IMR-90 (cell line): ENCODE data around the gene C1GALT1. TPM values are rescaled to one million over a fixed set of nuclear protein-coding genes. Genes with fewer than 3 reads are reported as not detected.

Experiments used
- ATAC-seq: fragments of 200-7000 bp; cut with Tn5 transposase; 2 replicates; pipeline ENCODE4 v1.9.1; 2020; ENCODE audit warnings: low read depth, mild to moderate bottlenecking, moderate library complexity
- BruUV-seq: library from RNA; stranded (reverse); fragments of 400-500 nt; replicated peaks from 2 replicates; lab custom pipeline; 2021; lab: Mats Ljungman, UMichigan
- CTCF ChIA-PET: fragments of 300-600 bp; formaldehyde crosslinking; extraction: SDS; loops from one replicate; lab custom pipeline; 2021; ENCODE audit warnings: antibody characterized with exemption; lab: Yijun Ruan, JAX
- POLR2A ChIA-PET: fragments of 300-600 bp; sonication (Branson Sonifier 250); formaldehyde crosslinking; loops from one replicate; lab custom pipeline; 2022; ENCODE audit warnings: antibody characterized with exemption; ENCODE audit not compliant: unreplicated experiment; lab: Charles Lee
- DNase-seq: peaks from one replicate; pipeline ENCODE4 v3.0.0; 2013
- H2AFZ ChIP-seq: replicated peaks from 2 replicates; pipeline ENCODE3; 2013; ENCODE audit warnings: low read length, mild to moderate bottlenecking; ENCODE audit not compliant: poor library complexity
- H2AK5ac ChIP-seq: 2 replicates; pipeline ENCODE4 v1.6.1; 2013; ENCODE audit warnings: low read depth, low read length, inconsistent platforms
- H2AK9ac ChIP-seq: replicated peaks from 2 replicates; pipeline ENCODE3; 2013; ENCODE audit warnings: mild to moderate bottlenecking, low read depth, low read length, moderate library complexity; ENCODE audit not compliant: poor library complexity
- H2BK120ac ChIP-seq: 2 replicates; pipeline ENCODE4 v1.6.1; 2013; ENCODE audit warnings: low read depth, low read length, inconsistent platforms
- H2BK15ac ChIP-seq: 3 replicates; pipeline ENCODE4 v1.6.1; 2013; ENCODE audit warnings: low read depth, low read length, inconsistent platforms
- H2BK20ac ChIP-seq: 2 replicates; pipeline ENCODE4 v1.6.1; 2013; ENCODE audit warnings: low read depth, mild to moderate bottlenecking, inconsistent platforms, low read length, moderate library complexity
- H2BK5ac ChIP-seq: 2 replicates; pipeline ENCODE4 v1.6.1; 2013; ENCODE audit warnings: mild to moderate bottlenecking, low read depth, low read length, inconsistent platforms; ENCODE audit not compliant: poor library complexity, severe bottlenecking
- H3K14ac ChIP-seq: replicated peaks from 2 replicates; pipeline ENCODE4 v1.6.1; 2013; ENCODE audit warnings: low read depth, low read length, inconsistent platforms
- H3K18ac ChIP-seq: 2 replicates; pipeline ENCODE4 v1.6.1; 2013; ENCODE audit warnings: low read depth, low read length, control low read depth
- H3K23ac ChIP-seq: 2 replicates; pipeline ENCODE4 v1.6.1; 2013; ENCODE audit warnings: low read depth, low read length, inconsistent platforms
- H3K27ac ChIP-seq: 2 replicates; pipeline ENCODE4 v1.5.1; 2013; ENCODE audit warnings: mild to moderate bottlenecking, control low read depth, low read length; ENCODE audit not compliant: insufficient read depth
- H3K27me3 ChIP-seq: 2 replicates; pipeline ENCODE4 v1.6.1; 2013; ENCODE audit warnings: low read length; ENCODE audit not compliant: control insufficient read depth, insufficient read depth
- H3K36me3 ChIP-seq: 2 replicates; pipeline ENCODE4 v1.6.1; 2013; ENCODE audit warnings: low read length, mixed read lengths; ENCODE audit not compliant: control insufficient read depth, insufficient read depth
- H3K4ac ChIP-seq: 2 replicates; pipeline ENCODE4 v1.6.1; 2013; ENCODE audit warnings: low read depth, low read length, inconsistent platforms
- H3K4me1 ChIP-seq: 2 replicates; pipeline ENCODE4 v1.6.1; 2013; ENCODE audit warnings: low read length, mixed read lengths; ENCODE audit not compliant: control insufficient read depth, insufficient read depth
- H3K4me2 ChIP-seq: 2 replicates; pipeline ENCODE4 v1.6.1; 2013; ENCODE audit warnings: low read depth, mild to moderate bottlenecking, control low read depth, low read length, moderate library complexity
- H3K4me3 ChIP-seq: 2 replicates; pipeline ENCODE4 v1.5.1; 2013; ENCODE audit warnings: low read depth, mild to moderate bottlenecking, control low read depth, low read length, moderate library complexity; ENCODE audit not compliant: insufficient read depth
- H3K56ac ChIP-seq: 2 replicates; pipeline ENCODE4 v1.6.1; 2013; ENCODE audit warnings: low read length, inconsistent platforms; ENCODE audit not compliant: insufficient read depth; ENCODE audit errors: extremely low read depth
- H3K79me1 ChIP-seq, 2 experiments: 2 replicates each; pipeline ENCODE4 v1.6.1; 2013; ENCODE audit warnings: low read length in 2 of 2, inconsistent platforms in 1 of 2, low read depth in 1 of 2
- H3K9ac ChIP-seq: 2 replicates; pipeline ENCODE4 v1.6.1; 2013; ENCODE audit warnings: low read depth, low read length, control low read depth
- H3K9me1 ChIP-seq: 2 replicates; pipeline ENCODE4 v1.6.1; 2013; ENCODE audit warnings: low read length, inconsistent platforms; ENCODE audit not compliant: insufficient read depth
- H3K9me3 ChIP-seq: 2 replicates; pipeline ENCODE4 v1.6.1; 2013; ENCODE audit warnings: low read length; ENCODE audit not compliant: control insufficient read depth, insufficient read depth
- H4K20me1 ChIP-seq: 2 replicates; pipeline ENCODE4 v1.6.1; 2013; ENCODE audit warnings: low read length, inconsistent platforms; ENCODE audit not compliant: insufficient read depth
- H4K5ac ChIP-seq: 2 replicates; pipeline ENCODE4 v1.6.1; 2013; ENCODE audit warnings: mild to moderate bottlenecking, low read depth, low read length, control low read depth
- H4K8ac ChIP-seq, 2 experiments: 2 replicates each; pipeline ENCODE4 v1.6.1; 2013; ENCODE audit warnings: low read depth in 2 of 2, low read length in 2 of 2, control low read depth in 1 of 2, inconsistent platforms in 1 of 2
- H4K91ac ChIP-seq: 2 replicates; pipeline ENCODE4 v1.6.1; 2013; ENCODE audit warnings: low read depth, low read length, inconsistent platforms; ENCODE audit not compliant: insufficient read depth
- BHLHE40 ChIP-seq: fragments of 150-350 bp; IDR thresholded peaks from 2 replicates; pipeline ENCODE4 v1.6.1; 2016; ENCODE audit warnings: mild to moderate bottlenecking, low read depth, low read length
- CEBPB ChIP-seq: IDR thresholded peaks from 2 replicates; pipeline ENCODE4 v1.6.1; 2012; ENCODE audit warnings: low read depth, low read length, improper control_type of control experiment
- CHD1 ChIP-seq: IDR thresholded peaks from 2 replicates; pipeline ENCODE4 v1.6.1; 2012; ENCODE audit warnings: low read depth, low read length, improper control_type of control experiment
- MAFK ChIP-seq: IDR thresholded peaks from 2 replicates; pipeline ENCODE4 v1.6.1; 2012; ENCODE audit warnings: low read depth, low read length, improper control_type of control experiment
- MXI1 ChIP-seq: IDR thresholded peaks from 2 replicates; pipeline ENCODE4 v1.6.1; 2012; ENCODE audit warnings: low read depth, mild to moderate bottlenecking, low read length, moderate library complexity, borderline replicate concordance
- NFE2L2 ChIP-seq: fragments of 150-350 bp; IDR thresholded peaks from 2 replicates; pipeline ENCODE4 v1.6.1; 2016; ENCODE audit warnings: low read depth, mild to moderate bottlenecking, low read length
- POLR2A ChIP-seq: IDR thresholded peaks from 2 replicates; pipeline ENCODE4 v1.6.1; 2012; ENCODE audit warnings: mild to moderate bottlenecking, low read depth, low read length
- RAD21 ChIP-seq: IDR thresholded peaks from 2 replicates; pipeline ENCODE4 v1.6.1; 2012; ENCODE audit warnings: low read length, improper control_type of control experiment
- RCOR1 ChIP-seq: IDR thresholded peaks from 2 replicates; pipeline ENCODE4 v1.6.1; 2012; ENCODE audit warnings: mild to moderate bottlenecking, low read length, improper control_type of control experiment; ENCODE audit not compliant: insufficient replicate concordance
- RFX5 ChIP-seq: IDR thresholded peaks from 2 replicates; pipeline ENCODE4 v1.8.0; 2012; ENCODE audit warnings: low read depth, mild to moderate bottlenecking, low read length, moderate library complexity
- SMC3 ChIP-seq: fragments of 150-350 bp; IDR thresholded peaks from 2 replicates; pipeline ENCODE4 v1.6.1; 2016; ENCODE audit warnings: low read depth, mild to moderate bottlenecking, antibody characterized with exemption, low read length, moderate library complexity
- WGBS, 2 experiments: methylation state at CpG; one replicate each; pipeline versions ENCODE4 v1.1.5 to v1.1.7; 2013; ENCODE audit warnings: missing lambda C conversion rate in 2 of 2; ENCODE audit not compliant: insufficient read length in 1 of 2; ENCODE audit errors: extremely low coverage in 2 of 2; 5-methylcytosine and 5-hydroxymethylcytosine counted together
- dilution Hi-C: fragments of 300-500 bp; cut with HindIII; formaldehyde crosslinking; loops from one replicate; pipeline ENCODE4 v1.14.3; 2018; ENCODE audit warnings: low sequenced_read_pairs; ENCODE audit not compliant: unreplicated experiment
- in situ Hi-C: fragments of 300-500 bp; cut with MboI; formaldehyde crosslinking; loops from 3 replicates; pipeline ENCODE4 v1.14.3; 2019; ENCODE audit warnings: low sequenced_read_pairs, inconsistent platforms, mixed read lengths
- intact Hi-C: fragments of 100-400 bp; cut with micrococcal nuclease; formaldehyde crosslinking; loops from 2 replicates; pipeline ENCODE4 v1.10.0; 2022
- polyA plus RNA-seq, 3 experiments: library from polyadenylated mRNA; depleted of rRNA; stranded (reverse); fragments of >200 nt; gene quantifications; 2 replicates each; pipeline ENCODE4 v1.2.3, GENCODE V29; 2012; ENCODE audit warnings: low replicate concordance in 1 of 3
- total RNA-seq: library from RNA; depleted of rRNA; stranded (reverse); fragments of >200 nt; gene quantifications from 2 replicates; pipeline ENCODE4 v1.2.3, GENCODE V29; 2012
- TF ChIP-seq, protein P1 (sequence below): fragments of 150-350 bp; IDR thresholded peaks from 2 replicates; pipeline ENCODE4 v1.6.1; 2016; ENCODE audit warnings: low read depth, mild to moderate bottlenecking, low read length, moderate library complexity, borderline replicate concordance
- TF ChIP-seq, protein P2 (sequence below): conservative IDR thresholded peaks from 2 replicates; pipeline ENCODE4 v1.5.1; 2012; ENCODE audit warnings: mild to moderate bottlenecking, low read depth, low read length, improper control_type of control experiment

Gene C1GALT1
- total and polyA plus RNA-seq, 2 of the 4 experiments (the other 2 are of a cell fraction) = 11.6 to 12.2 TPM

DNA sequence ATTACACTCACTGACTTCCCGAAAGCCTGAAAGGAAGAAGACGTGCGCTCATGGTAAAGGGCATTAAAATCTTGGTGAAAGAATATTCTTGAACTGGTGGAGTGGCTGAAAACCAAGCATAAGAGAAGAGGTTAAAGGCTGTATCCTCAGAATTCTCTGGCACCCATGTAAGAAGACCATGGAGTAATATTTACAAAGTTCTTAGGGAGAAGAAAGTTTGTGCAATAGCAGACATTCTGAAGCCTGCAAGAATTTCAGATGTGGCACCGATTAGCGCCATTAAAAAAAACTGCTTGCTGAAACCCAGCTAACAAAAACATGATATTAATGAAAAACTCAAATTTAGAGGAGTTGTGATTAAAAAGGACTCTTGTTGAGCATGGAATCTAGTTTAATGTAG lies 44.1 kb downstream of the C1GALT1 start:
- in situ Hi-C loops = no loop called here
- Histone ChIP-seq H3K4me2 (no peak overlapping the region), H2BK5ac (no peak overlapping the region), H3K9me3 (no peaks in the 10 kb centered on the region), H3K79me1 (peaks cover 4 to 7% of the 10 kb centered on the region in 2 experiments; a peak in 2 of 4 replicates), H3K23ac (no peak overlapping the region), H2AK9ac (no peak overlapping the region), H2BK120ac (no peak overlapping the region), H3K9ac (no peak overlapping the region), H3K4me1 (peaks cover 8% of the 10 kb centered on the region), H2AFZ (no peak overlapping the region), H2BK15ac (no peak overlapping the region), H2BK20ac (no peak overlapping the region), H3K56ac (no peak overlapping the region), H3K36me3 (no peaks in the 10 kb centered on the region), H3K18ac (no peak overlapping the region), H3K4ac (no peak overlapping the region), H4K8ac (no peak overlapping the region), H4K5ac (no peak overlapping the region), H3K9me1 (peaks cover 4% of the 10 kb centered on the region; the same call in 1 of the 2 replicates), H3K4me3 (no peak overlapping the region), H3K27me3 (no peaks in the 10 kb centered on the region), H4K20me1 (no peaks in the 10 kb centered on the region), H2AK5ac (no peak overlapping the region), H3K14ac (no peak overlapping the region), H3K27ac (no peak overlapping the region), H4K91ac (no peak overlapping the region)
- DNase-seq (no peak), ATAC-seq (no peak)
- TF ChIP-seq MAFK (no peak), RAD21 (no peak), RCOR1 (no peak), CHD1 (no peak), MXI1 (no peak), NFE2L2 (no peak), RFX5 (no peak), SMC3 (no peak), POLR2A (no peak), CEBPB (no peak), BHLHE40 (no peak)
- TF ChIP-seq, protein P1, sequence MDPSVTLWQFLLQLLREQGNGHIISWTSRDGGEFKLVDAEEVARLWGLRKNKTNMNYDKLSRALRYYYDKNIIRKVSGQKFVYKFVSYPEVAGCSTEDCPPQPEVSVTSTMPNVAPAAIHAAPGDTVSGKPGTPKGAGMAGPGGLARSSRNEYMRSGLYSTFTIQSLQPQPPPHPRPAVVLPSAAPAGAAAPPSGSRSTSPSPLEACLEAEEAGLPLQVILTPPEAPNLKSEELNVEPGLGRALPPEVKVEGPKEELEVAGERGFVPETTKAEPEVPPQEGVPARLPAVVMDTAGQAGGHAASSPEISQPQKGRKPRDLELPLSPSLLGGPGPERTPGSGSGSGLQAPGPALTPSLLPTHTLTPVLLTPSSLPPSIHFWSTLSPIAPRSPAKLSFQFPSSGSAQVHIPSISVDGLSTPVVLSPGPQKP = no peak
- TF ChIP-seq, protein P2, sequence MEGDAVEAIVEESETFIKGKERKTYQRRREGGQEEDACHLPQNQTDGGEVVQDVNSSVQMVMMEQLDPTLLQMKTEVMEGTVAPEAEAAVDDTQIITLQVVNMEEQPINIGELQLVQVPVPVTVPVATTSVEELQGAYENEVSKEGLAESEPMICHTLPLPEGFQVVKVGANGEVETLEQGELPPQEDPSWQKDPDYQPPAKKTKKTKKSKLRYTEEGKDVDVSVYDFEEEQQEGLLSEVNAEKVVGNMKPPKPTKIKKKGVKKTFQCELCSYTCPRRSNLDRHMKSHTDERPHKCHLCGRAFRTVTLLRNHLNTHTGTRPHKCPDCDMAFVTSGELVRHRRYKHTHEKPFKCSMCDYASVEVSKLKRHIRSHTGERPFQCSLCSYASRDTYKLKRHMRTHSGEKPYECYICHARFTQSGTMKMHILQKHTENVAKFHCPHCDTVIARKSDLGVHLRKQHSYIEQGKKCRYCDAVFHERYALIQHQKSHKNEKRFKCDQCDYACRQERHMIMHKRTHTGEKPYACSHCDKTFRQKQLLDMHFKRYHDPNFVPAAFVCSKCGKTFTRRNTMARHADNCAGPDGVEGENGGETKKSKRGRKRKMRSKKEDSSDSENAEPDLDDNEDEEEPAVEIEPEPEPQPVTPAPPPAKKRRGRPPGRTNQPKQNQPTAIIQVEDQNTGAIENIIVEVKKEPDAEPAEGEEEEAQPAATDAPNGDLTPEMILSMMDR = no peak
- dilution Hi-C loops = no loop called here
- no TSS peak for BruUV-seq
- ChIA-PET POLR2A (no interaction called here), CTCF (no interaction called here)
- 100% methylated on average over 3 of the region's 5 CpGs; no CpG with 5 or more reads in 1 of the 2 experiments for WGBS, 2 experiments
- intact Hi-C loops = no loop called here
